BE2C (cell line): Measurements from ENCODE around the gene C9orf78.
A peak's percentile ranks its signal among the peaks of the same experiment; 100 is the strongest.

Experiments used
- DNase-seq: peaks from one replicate; pipeline ENCODE4 v3.0.0-alpha.2; 2020
- H3K27me3 ChIP-seq: fragments of 250-450 bp; sonication (Bioruptor Pico); 2 replicates; pipeline ENCODE4 v1.5.1; 2020; ENCODE audit warnings: mild to moderate bottlenecking
- H3K36me3 ChIP-seq: fragments of 250-450 bp; sonication (Bioruptor Pico); 2 replicates; pipeline ENCODE4 v1.5.1; 2020; ENCODE audit warnings: mild to moderate bottlenecking
- H3K4me1 ChIP-seq: fragments of 250-450 bp; sonication (Bioruptor Pico); 2 replicates; pipeline ENCODE4 v1.5.1; 2020
- H3K4me3 ChIP-seq: 2 replicates; pipeline ENCODE4 v1.5.1; 2011; ENCODE audit warnings: low read depth, low read length
- H3K9me3 ChIP-seq: fragments of 250-450 bp; sonication (Bioruptor Pico); 2 replicates; pipeline ENCODE4 v1.5.1; 2020
- TF ChIP-seq, protein P1 (sequence below): IDR thresholded peaks from 2 replicates; pipeline ENCODE4 v1.5.1; 2012; ENCODE audit warnings: mild to moderate bottlenecking, low read depth, low read length

Gene C9orf78

DNA sequence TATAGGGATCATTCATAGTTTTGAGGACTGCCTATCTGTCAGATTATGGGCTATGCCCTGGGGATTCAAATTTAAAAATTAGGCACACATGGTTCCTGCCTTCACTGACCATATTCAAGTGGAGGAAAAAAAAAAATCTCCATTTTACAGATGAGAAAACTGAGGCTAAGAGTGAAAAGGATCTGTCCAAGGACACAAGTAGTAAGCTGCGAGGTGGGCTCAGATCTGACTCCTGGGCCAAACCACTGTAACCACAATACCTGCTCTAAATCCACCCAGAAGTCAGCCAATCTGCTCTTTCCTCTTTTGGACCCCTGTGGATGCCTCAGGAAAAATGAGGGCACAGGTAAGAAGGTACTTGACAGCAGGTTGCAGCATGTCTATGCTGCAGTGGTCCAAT lies 8.3 kb downstream of the C9orf78 start:
- Histone ChIP-seq H3K27me3 (no peaks in the 10 kb centered on the region), H3K9me3 (no peaks in the 10 kb centered on the region), H3K4me1 (no peaks in the 10 kb centered on the region), H3K4me3 (no peak overlapping the region), H3K36me3 (peaks cover 36% of the 10 kb centered on the region)
- TF ChIP-seq, protein P1, sequence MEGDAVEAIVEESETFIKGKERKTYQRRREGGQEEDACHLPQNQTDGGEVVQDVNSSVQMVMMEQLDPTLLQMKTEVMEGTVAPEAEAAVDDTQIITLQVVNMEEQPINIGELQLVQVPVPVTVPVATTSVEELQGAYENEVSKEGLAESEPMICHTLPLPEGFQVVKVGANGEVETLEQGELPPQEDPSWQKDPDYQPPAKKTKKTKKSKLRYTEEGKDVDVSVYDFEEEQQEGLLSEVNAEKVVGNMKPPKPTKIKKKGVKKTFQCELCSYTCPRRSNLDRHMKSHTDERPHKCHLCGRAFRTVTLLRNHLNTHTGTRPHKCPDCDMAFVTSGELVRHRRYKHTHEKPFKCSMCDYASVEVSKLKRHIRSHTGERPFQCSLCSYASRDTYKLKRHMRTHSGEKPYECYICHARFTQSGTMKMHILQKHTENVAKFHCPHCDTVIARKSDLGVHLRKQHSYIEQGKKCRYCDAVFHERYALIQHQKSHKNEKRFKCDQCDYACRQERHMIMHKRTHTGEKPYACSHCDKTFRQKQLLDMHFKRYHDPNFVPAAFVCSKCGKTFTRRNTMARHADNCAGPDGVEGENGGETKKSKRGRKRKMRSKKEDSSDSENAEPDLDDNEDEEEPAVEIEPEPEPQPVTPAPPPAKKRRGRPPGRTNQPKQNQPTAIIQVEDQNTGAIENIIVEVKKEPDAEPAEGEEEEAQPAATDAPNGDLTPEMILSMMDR: no peak
- DNase-seq: no peak

DNA sequence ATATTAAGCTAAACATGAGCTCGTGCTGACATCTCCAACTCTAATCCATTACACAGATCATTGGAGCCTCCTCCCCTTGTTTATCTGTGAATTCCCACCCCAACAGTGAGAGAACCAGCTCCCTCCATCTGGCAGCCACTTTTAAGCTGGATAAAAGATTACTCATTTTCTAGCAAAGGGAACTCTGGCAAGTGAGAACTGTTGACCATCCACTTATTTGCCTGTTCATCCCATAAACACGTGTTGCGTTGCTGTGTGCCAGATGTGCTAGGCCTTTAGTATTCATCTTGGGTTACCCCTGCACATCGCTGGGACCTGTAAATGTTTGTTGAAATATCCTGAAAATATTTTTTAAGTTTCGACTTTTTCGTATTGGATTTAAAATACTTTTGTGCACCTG lies 8.7 kb downstream of the C9orf78 start:
- Histone ChIP-seq H3K36me3 (peaks cover 36% of the 10 kb centered on the region), H3K4me3 (no peak overlapping the region), H3K27me3 (no peaks in the 10 kb centered on the region), H3K4me1 (no peaks in the 10 kb centered on the region), H3K9me3 (no peaks in the 10 kb centered on the region)
- no peak for DNase-seq
- TF ChIP-seq, protein P1: no peak

DNA sequence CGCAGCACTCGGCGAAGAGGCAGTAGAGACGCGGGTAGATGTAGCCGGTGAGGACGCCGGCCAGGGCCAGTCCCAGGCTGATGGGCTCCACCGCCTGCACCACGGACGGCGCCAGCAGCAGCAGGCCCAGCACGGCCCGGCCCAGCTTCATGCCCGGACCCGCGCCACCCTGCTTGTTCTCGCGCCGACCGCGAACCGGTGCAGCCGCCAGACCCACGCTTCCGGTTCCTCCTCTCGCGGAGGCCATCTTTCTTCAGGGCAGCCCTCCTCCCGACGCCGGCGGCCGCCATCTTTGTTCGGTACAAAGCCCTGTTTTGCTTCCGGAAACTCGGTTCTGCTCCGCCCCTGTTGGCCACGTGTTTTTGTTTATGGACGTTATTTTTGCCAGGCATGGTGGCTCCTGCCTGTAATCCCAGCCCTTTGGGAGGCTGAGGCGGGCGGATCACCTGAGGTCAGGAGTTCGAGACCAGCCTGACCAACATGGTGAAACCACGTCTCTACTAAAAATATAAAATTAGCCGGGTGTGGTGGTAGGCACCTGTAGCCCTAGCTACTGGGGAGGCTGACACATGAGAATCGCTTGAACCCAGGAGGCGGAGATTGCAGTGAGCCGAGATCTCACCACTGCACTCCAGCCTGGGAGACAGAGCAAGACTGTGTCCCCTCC lies 11.0 kb downstream of the C9orf78 start, which contains the start of gene TOR1A:
TSS of gene TOR1A (minus strand) at position 202 of the 667 bp plus-strand sequence. CDS start at position 151, 51 bp downstream.
- H3K36me3 ChIP-seq: peaks cover 39% of the 10 kb centered on the region
- H3K4me1 ChIP-seq: no peaks in the 10 kb centered on the region
- peak within 1 kb of the TSS; percentile 79 for H3K4me3 ChIP-seq
- DNase-seq: peak; percentile 96
- H3K9me3 ChIP-seq: no peaks in the 10 kb centered on the region
- no peaks in the 10 kb centered on the region for H3K27me3 ChIP-seq
- TF ChIP-seq, protein P1: no peak

DNA sequence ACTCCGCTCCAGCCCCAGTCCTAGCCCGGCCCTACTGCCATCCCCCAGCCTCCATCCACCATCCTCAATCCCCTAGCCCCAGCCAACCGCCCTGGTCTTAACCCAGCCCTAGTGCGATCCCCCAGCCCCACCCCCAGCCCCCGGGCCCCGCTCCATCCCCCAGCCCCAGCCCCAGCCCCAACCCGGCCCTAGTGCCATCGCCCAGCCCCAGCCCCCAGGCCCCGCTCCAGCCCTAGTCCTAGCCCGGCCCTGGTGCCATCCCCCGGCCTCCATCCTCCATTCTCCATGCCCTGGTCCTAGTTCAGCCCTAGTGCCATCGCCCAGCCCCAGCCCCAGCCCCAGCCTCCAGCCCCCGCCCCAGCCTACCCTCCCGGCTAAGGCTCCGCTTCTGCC lies 11.5 kb downstream of the C9orf78 start:
- H3K9me3 ChIP-seq: no peaks in the 10 kb centered on the region
- TF ChIP-seq, protein P1: no peak
- H3K4me1 ChIP-seq: no peaks in the 10 kb centered on the region
- no peaks in the 10 kb centered on the region for H3K27me3 ChIP-seq
- no peak for DNase-seq
- H3K36me3 ChIP-seq: peaks cover 34% of the 10 kb centered on the region
- peak overlapping the region; percentile 79 for H3K4me3 ChIP-seq

DNA sequence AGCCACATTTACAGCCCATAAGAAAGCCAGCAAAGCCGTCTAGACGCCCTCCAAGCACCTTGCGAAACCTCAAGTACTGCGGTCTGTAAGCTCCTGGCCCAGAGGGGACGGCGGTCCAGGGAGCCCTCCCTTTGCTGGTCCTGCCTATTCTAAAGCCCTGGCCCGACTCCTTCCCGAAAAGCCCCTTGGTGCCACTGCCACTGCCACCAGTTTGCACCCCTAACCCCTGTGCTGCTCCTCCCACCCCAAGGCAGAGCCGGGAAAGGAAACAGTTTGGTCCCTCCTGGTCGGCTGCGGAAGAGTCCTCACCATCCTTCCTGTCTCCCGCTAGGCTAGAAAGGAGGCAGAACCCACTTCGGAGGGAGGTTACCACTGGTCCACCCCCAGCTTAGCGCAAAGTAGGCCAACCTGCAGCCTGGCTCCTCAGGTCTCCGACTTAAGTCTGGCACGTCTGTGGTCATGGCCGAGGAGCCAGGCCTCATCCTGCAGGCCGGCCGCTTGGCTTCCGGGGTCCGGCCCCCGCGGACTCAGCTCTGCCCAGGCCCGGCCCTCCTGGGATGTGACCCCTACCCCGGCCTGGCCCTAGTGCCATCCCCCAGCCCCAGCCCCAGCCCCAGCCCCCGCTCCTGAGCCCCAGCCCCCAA lies 12.1 kb downstream of the C9orf78 start:
- Histone ChIP-seq H3K4me3 (peak overlapping the region; percentile 79), H3K9me3 (no peaks in the 10 kb centered on the region), H3K36me3 (peaks cover 35% of the 10 kb centered on the region), H3K4me1 (no peaks in the 10 kb centered on the region), H3K27me3 (no peaks in the 10 kb centered on the region)
- TF ChIP-seq, protein P1: no peak
- no peak for DNase-seq
